HCT116 (cell line): ENCODE measurements around the gene RHEX.

Experiments
- CTCF ChIP-seq, 3 experiments: fragments of 200-600 bp in 1 of 3; sonication (generic) in 1 of 3; IDR thresholded peaks in 2 of 3; conservative IDR thresholded peaks in 1 of 3; 2 replicates each; pipeline ENCODE4 v1.5.1; 2012 to 2017; ENCODE audit warnings: low read depth in 2 of 3, low read length in 2 of 3, antibody characterized with exemption in 1 of 3, borderline replicate concordance in 1 of 3, control low read depth in 1 of 3, mild to moderate bottlenecking in 1 of 3, mixed read lengths in 1 of 3, mixed run types in 1 of 3, moderate library complexity in 1 of 3; ENCODE audit not compliant: insufficient read depth in 1 of 3
- EZH2 ChIP-seq: fragments of 200-600 bp; sonication (generic); IDR thresholded peaks from 2 replicates; pipeline ENCODE4 v1.6.1; 2017; ENCODE audit warnings: antibody characterized with exemption, mixed run types
- POLR2A ChIP-seq: IDR thresholded peaks from 2 replicates; pipeline ENCODE4 v1.7.0; 2011; ENCODE audit warnings: borderline replicate concordance; ENCODE audit not compliant: insufficient read depth, insufficient read length; ENCODE audit errors: extremely low read depth
- POLR2AphosphoS5 ChIP-seq: IDR thresholded peaks from 2 replicates; pipeline ENCODE4 v1.6.1; 2011; ENCODE audit warnings: mild to moderate bottlenecking, low read depth, low read length, moderate library complexity
- ZNF274 ChIP-seq: fragments of 200-500 bp; sonication (Bioruptor generic); IDR thresholded peaks from 2 replicates; pipeline ENCODE4 v1.6.1; 2014; ENCODE audit warnings: mild to moderate bottlenecking, low read depth, low read length, inconsistent platforms

- TF ChIP-seq CTCF (IDR thresholded peaks at IDR 0.05 in 2 of 3, conservative IDR thresholded peaks at IDR 0.05 in 1 of 3; ENCODE audit: borderline replicate concordance in 1 of 3, insufficient read depth in 1 of 3, low read depth in 2 of 3, low read length in 2 of 3) (no peak), EZH2 (no peak), ZNF274 (no peak), POLR2A (no peak), POLR2AphosphoS5 (no peak)
These were observed 20.4 kb upstream of the RHEX start for GRCh38 chr1:206032380-206033140.
